HepG2 (cell line): ENCODE data around the gene IFT52. TPM values are rescaled to one million over a fixed set of nuclear protein-coding genes. Genes with fewer than 3 reads are reported as not detected.
A peak's percentile ranks its signal among the peaks of the same experiment; 100 is the strongest.

ENCODE experiments used
- ARID2 ChIP-seq: sonication (generic); formaldehyde crosslinking; IDR thresholded peaks from 2 replicates; pipeline ENCODE4 v1.8.1; 2022; ENCODE audit warnings: mild to moderate bottlenecking, missing genetic modification reagents, borderline replicate concordance
- CENPT ChIP-seq: sonication (generic); formaldehyde crosslinking; IDR thresholded peaks from 2 replicates; pipeline ENCODE4 v1.8.0; 2022; ENCODE audit warnings: low read depth, mild to moderate bottlenecking, moderate library complexity, missing genetic modification reagents
- MAFG ChIP-seq: sonication (generic); formaldehyde crosslinking; IDR thresholded peaks from 2 replicates; pipeline ENCODE4 v1.5.1; 2020; ENCODE audit warnings: mild to moderate bottlenecking, missing genetic modification reagents
- PAF1 ChIP-seq: IDR thresholded peaks from 2 replicates; pipeline ENCODE4 v1.6.1; 2016; ENCODE audit warnings: missing genetic modification reagents, missing compliant biosample characterization
- RARG ChIP-seq: sonication (generic); formaldehyde crosslinking; IDR thresholded peaks from 2 replicates; pipeline ENCODE4 v1.4.0; 2020; ENCODE audit warnings: low read depth, mild to moderate bottlenecking, missing genetic modification reagents
- SP1 ChIP-seq, 2 experiments: fragments of 450-650 bp in 1 of 2; sonication (generic) in 1 of 2; formaldehyde crosslinking in 1 of 2; IDR thresholded peaks; 2 replicates each; pipeline versions ENCODE4 v1.4.0 to v1.6.1; 2016 to 2020; ENCODE audit warnings: missing genetic modification reagents in 1 of 2
- SP2 ChIP-seq: sonication (generic); formaldehyde crosslinking; IDR thresholded peaks from 2 replicates; pipeline ENCODE4 v1.5.1; 2020; ENCODE audit warnings: mild to moderate bottlenecking, missing genetic modification reagents
- ZNF451 ChIP-seq: sonication (generic); formaldehyde crosslinking; IDR thresholded peaks from 2 replicates; pipeline ENCODE4 v1.5.0; 2020; ENCODE audit warnings: mild to moderate bottlenecking, missing genetic modification reagents
- ZNF7 ChIP-seq: IDR thresholded peaks from 2 replicates; pipeline ENCODE4 v1.6.1; 2016; ENCODE audit warnings: missing biosample characterization, missing genetic modification reagents
- ZNF878 ChIP-seq: sonication (generic); formaldehyde crosslinking; IDR thresholded peaks from 2 replicates; pipeline ENCODE4 v1.8.1; 2023; ENCODE audit warnings: mild to moderate bottlenecking, missing genetic modification reagents, moderate library complexity
- polyA plus RNA-seq, 8 experiments: library from polyadenylated mRNA; depleted of rRNA in 3 of 8; stranded (reverse) in 7 of 8; unstranded in 1 of 8; fragments of >200 nt; fragmentation: Illumina TruSeq in 4 of 8; extraction: Trizol in 4 of 8; gene quantifications; 2 replicates each; pipeline versions ENCODE4 v1.2.1 to v1.2.3, GENCODE V29; 2011 to 2016; ENCODE audit warnings: low read depth in 4 of 8, missing spikeins in 1 of 8, mixed read lengths in 1 of 8; ENCODE audit not compliant: insufficient read depth in 1 of 8
- total RNA-seq, 5 experiments: library from RNA; depleted of rRNA; stranded (reverse); fragments of >200 nt; fragmentation: Illumina TruSeq; extraction: Trizol; gene quantifications; 2 replicates each; pipeline ENCODE4 v1.2.3, GENCODE V29; 2016; ENCODE audit warnings: low read depth in 1 of 5
- TF ChIP-seq, protein P1 (sequence below): IDR thresholded peaks from 2 replicates; pipeline ENCODE4 v1.6.1; 2016; ENCODE audit warnings: low read depth, borderline replicate concordance
- TF ChIP-seq, protein P2 (sequence below): sonication (generic); formaldehyde crosslinking; IDR thresholded peaks from 2 replicates; pipeline ENCODE4 v1.4.0; 2020; ENCODE audit warnings: mild to moderate bottlenecking, missing genetic modification reagents, borderline replicate concordance
- TF ChIP-seq, protein P3 (sequence below), 2 experiments: fragments of 450-650 bp in 1 of 2; sonication (generic) in 1 of 2; formaldehyde crosslinking in 1 of 2; IDR thresholded peaks; 2 replicates each; pipeline versions ENCODE4 v1.6.1 to v1.8.0; 2016 to 2022; ENCODE audit warnings: antibody characterized with exemption in 1 of 2, mild to moderate bottlenecking in 1 of 2, missing genetic modification reagents in 1 of 2
- TF ChIP-seq, protein P4 (sequence below): conservative IDR thresholded peaks from 2 replicates; pipeline ENCODE4 v1.6.1; 2018; ENCODE audit warnings: missing genetic modification reagents

IFT52 gene
- total and polyA plus RNA-seq, 2 of the 13 experiments (the other 11 are each of a cell fraction or from before 2014, with no cell fraction given) = 48.0 to 64.0 TPM

DNA sequence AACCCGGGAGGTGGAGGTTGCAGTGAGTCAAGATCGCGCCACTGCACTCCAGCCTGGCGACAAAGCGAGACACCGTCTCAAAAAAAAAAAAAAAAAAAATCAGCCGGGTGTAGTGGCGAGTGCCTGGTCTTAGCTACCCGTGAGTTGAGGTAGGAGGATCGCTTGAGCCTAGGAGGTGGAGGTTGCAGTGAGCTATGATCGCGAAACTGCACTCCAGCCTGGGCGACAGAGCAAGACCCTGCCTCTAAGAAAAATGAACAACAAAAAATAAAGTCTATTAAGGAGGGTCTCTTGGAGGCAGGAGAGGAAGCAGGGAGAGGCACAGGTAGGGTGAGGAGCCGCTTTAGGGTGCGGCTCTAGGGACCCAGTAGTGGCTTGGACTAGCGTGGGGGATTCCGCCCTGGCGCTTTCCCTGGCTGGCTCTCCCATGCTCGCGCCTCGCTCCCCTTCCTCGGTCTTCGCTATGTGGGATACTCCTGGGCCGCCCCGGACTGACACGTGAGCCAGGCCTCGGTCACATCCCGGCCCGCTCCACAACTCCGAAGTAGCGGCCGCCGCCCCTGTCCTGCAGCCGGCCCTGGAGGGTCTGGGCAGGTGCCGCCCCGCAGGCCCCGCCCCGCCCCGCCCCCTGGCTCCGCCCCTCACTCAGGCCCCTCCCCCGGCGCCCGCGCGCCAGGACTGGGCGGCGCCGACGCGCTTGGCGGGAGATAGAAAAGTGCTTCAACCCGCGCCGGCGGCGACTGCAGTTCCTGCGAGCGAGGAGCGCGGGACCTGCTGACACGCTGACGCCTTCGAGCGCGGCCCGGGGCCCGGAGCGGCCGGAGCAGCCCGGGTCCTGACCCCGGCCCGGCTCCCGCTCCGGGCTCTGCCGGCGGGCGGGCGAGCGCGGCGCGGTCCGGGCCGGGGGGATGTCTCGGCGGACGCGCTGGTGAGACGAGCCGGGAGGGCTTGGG, 75.9 kb downstream of the IFT52 start, which contains the start of gene MYBL2 (continued):
- TF ChIP-seq MAFG (CRISPR knock-in tag) (0 out of 2 replicates have a peak, but pooled peaks have one; percentile 28), SP1 (IDR thresholded peaks at IDR 0.05) (no peak), SP1 (CRISPR knock-in tag; IDR thresholded peaks at IDR 0.05) (peak; percentile 94), ZNF7 (CRISPR knock-in tag) (0 out of 2 replicates have a peak, but pooled peaks have one; percentile 14), ZNF451 (CRISPR knock-in tag) (0 out of 2 replicates have a peak, but pooled peaks have one; percentile 56), PAF1 (no peak), SP2 (CRISPR knock-in tag) (peak; percentile 44; the same call in 1 of the 2 replicates), RARG (CRISPR knock-in tag) (no peak), CENPT (peak; percentile 81; the same call in 1 of the 2 replicates), ZNF878 (CRISPR knock-in tag) (no peak; the same call in 1 of the 2 replicates), ARID2 (peak; percentile 90)
- TF ChIP-seq, protein P1, sequence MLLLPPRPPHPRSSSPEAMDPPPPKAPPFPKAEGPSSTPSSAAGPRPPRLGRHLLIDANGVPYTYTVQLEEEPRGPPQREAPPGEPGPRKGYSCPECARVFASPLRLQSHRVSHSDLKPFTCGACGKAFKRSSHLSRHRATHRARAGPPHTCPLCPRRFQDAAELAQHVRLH (CRISPR knock-in tag) = peak; percentile 87; the same call in 1 of the 2 replicates
- TF ChIP-seq, protein P2, sequence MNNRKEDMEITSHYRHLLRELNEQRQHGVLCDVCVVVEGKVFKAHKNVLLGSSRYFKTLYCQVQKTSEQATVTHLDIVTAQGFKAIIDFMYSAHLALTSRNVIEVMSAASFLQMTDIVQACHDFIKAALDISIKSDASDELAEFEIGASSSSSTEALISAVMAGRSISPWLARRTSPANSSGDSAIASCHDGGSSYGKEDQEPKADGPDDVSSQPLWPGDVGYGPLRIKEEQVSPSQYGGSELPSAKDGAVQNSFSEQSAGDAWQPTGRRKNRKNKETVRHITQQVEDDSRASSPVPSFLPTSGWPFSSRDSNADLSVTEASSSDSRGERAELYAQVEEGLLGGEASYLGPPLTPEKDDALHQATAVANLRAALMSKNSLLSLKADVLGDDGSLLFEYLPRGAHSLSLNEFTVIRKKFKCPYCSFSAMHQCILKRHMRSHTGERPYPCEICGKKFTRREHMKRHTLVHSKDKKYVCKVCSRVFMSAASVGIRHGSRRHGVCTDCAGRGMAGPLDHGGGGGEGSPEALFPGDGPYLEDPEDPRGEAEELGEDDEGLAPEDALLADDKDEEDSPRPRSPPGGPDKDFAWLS (CRISPR knock-in tag) = no peak
- TF ChIP-seq, protein P3, sequence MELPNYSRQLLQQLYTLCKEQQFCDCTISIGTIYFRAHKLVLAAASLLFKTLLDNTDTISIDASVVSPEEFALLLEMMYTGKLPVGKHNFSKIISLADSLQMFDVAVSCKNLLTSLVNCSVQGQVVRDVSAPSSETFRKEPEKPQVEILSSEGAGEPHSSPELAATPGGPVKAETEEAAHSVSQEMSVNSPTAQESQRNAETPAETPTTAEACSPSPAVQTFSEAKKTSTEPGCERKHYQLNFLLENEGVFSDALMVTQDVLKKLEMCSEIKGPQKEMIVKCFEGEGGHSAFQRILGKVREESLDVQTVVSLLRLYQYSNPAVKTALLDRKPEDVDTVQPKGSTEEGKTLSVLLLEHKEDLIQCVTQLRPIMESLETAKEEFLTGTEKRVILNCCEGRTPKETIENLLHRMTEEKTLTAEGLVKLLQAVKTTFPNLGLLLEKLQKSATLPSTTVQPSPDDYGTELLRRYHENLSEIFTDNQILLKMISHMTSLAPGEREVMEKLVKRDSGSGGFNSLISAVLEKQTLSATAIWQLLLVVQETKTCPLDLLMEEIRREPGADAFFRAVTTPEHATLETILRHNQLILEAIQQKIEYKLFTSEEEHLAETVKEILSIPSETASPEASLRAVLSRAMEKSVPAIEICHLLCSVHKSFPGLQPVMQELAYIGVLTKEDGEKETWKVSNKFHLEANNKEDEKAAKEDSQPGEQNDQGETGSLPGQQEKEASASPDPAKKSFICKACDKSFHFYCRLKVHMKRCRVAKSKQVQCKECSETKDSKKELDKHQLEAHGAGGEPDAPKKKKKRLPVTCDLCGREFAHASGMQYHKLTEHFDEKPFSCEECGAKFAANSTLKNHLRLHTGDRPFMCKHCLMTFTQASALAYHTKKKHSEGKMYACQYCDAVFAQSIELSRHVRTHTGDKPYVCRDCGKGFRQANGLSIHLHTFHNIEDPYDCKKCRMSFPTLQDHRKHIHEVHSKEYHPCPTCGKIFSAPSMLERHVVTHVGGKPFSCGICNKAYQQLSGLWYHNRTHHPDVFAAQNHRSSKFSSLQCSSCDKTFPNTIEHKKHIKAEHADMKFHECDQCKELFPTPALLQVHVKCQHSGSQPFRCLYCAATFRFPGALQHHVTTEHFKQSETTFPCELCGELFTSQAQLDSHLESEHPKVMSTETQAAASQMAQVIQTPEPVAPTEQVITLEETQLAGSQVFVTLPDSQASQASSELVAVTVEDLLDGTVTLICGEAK (IDR thresholded peaks at IDR 0.05) = no peak
- TF ChIP-seq, protein P3 (CRISPR knock-in tag; IDR thresholded peaks at IDR 0.05) = 0 out of 2 replicates have a peak, but pooled peaks have one; percentile 59
- TF ChIP-seq, protein P4, sequence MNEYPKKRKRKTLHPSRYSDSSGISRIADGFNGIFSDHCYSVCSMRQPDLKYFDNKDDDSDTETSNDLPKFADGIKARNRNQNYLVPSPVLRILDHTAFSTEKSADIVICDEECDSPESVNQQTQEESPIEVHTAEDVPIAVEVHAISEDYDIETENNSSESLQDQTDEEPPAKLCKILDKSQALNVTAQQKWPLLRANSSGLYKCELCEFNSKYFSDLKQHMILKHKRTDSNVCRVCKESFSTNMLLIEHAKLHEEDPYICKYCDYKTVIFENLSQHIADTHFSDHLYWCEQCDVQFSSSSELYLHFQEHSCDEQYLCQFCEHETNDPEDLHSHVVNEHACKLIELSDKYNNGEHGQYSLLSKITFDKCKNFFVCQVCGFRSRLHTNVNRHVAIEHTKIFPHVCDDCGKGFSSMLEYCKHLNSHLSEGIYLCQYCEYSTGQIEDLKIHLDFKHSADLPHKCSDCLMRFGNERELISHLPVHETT (CRISPR knock-in tag) = no peak
